Activated CD8-positive, alpha-beta T cell treated with anti-CD3 and anti-CD28 coated beads for 36 hours (primary cell): ENCODE measurements around the gene SEC61A2. TPM values are rescaled to one million over a fixed set of nuclear protein-coding genes. Genes with fewer than 3 reads are reported as not detected.

ENCODE experiments used
- ATAC-seq: fragments of 200-7000 bp; cut with Tn5 transposase; one replicate; pipeline ENCODE4 v1.10.0; 2021; ENCODE audit warnings: mild to moderate bottlenecking, moderate library complexity
- CTCF ChIA-PET: fragments of 350-600 bp; sonication (Branson Sonifier 250); formaldehyde crosslinking; loops from one replicate; lab custom pipeline; 2021; ENCODE audit warnings: antibody characterized with exemption; lab: Charles Lee
- POLR2A ChIA-PET: fragments of 350-600 bp; sonication (Branson Sonifier 250); formaldehyde crosslinking; loops from one replicate; lab custom pipeline; 2021; ENCODE audit warnings: antibody characterized with exemption; lab: Charles Lee
- DNase-seq: peaks from one replicate; pipeline ENCODE4 v3.0.0-alpha.2; 2020
- H3K27ac Mint-ChIP-seq: one replicate; pipeline ENCODE4 v1.8.0; 2021; ENCODE audit warnings: mild to moderate bottlenecking, mixed read lengths
- H3K27me3 Mint-ChIP-seq: one replicate; pipeline ENCODE4 v1.8.0; 2021; ENCODE audit warnings: mixed read lengths
- H3K36me3 Mint-ChIP-seq: one replicate; pipeline ENCODE4 v1.8.0; 2021; ENCODE audit warnings: low read depth, mixed read lengths
- H3K4me1 Mint-ChIP-seq: one replicate; pipeline ENCODE4 v1.8.0; 2021; ENCODE audit warnings: low read depth, mixed read lengths
- H3K4me3 Mint-ChIP-seq: one replicate; pipeline ENCODE4 v1.8.0; 2021; ENCODE audit warnings: mild to moderate bottlenecking, moderate library complexity, mixed read lengths
- H3K9me3 Mint-ChIP-seq: one replicate; pipeline ENCODE4 v1.8.0; 2021; ENCODE audit warnings: mixed read lengths
- intact Hi-C: fragments of 100-400 bp; cut with micrococcal nuclease; formaldehyde crosslinking; loops from one replicate; pipeline ENCODE4 v1.10.0; 2022
- total RNA-seq, 2 experiments: library from RNA; stranded (reverse); gene quantifications; one replicate each; pipeline ENCODE4 v1.2.3, GENCODE V29; 2021
- TF ChIP-seq, protein P1 (sequence below): fragments of 200-600 bp; IDR thresholded peaks from one replicate; pipeline ENCODE4 v1.8.0; 2022; ENCODE audit warnings: antibody characterized with exemption, mild to moderate bottlenecking

SEC61A2 gene
- total RNA-seq, 2 experiments from 2014 or later, result 10.8 to 12.0 TPM

DNA sequence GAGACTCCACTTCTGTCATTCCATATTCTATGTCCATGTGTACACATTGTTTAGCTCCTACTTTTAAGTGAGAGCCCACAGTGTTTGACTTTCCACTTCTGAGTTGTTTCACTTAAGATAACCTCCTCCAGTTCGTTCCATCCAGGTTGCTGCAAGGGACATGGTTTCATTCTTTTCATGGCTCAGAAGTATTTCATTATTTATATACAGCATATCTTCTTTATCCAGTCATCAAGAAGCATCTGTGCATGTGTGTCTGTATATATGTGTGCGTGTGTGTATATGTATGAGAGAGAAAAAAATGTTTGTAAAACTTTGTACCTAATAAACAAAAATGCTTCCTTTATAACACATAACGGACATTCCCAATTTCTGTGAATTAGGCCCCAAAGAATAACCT is 6.2 kb downstream of the SEC61A2 start:
- TF ChIP-seq, protein P1, sequence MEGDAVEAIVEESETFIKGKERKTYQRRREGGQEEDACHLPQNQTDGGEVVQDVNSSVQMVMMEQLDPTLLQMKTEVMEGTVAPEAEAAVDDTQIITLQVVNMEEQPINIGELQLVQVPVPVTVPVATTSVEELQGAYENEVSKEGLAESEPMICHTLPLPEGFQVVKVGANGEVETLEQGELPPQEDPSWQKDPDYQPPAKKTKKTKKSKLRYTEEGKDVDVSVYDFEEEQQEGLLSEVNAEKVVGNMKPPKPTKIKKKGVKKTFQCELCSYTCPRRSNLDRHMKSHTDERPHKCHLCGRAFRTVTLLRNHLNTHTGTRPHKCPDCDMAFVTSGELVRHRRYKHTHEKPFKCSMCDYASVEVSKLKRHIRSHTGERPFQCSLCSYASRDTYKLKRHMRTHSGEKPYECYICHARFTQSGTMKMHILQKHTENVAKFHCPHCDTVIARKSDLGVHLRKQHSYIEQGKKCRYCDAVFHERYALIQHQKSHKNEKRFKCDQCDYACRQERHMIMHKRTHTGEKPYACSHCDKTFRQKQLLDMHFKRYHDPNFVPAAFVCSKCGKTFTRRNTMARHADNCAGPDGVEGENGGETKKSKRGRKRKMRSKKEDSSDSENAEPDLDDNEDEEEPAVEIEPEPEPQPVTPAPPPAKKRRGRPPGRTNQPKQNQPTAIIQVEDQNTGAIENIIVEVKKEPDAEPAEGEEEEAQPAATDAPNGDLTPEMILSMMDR, result no peak
- no peak overlapping the region for H3K27ac Mint-ChIP-seq
- H3K9me3 Mint-ChIP-seq, result no peaks in the 10 kb centered on the region
- ChIA-PET POLR2A (interaction anchor here (1.2 kb wide), 1 partner anchor 58 kb away, joined by 4 read pairs; no protein-coding TSS in a partner anchor), CTCF (interaction anchor here (1.2 to 1.4 kb wide), 2 partner anchors 80 to 149 kb away, joined by 3 read pairs; no protein-coding TSS in a partner anchor)
- H3K27me3 Mint-ChIP-seq, result no peaks in the 10 kb centered on the region
- no peak for DNase-seq
- no peak overlapping the region for H3K4me3 Mint-ChIP-seq
- intact Hi-C loops, result no loop called here
- H3K36me3 Mint-ChIP-seq, result peaks cover 21% of the 10 kb centered on the region
- H3K4me1 Mint-ChIP-seq, result peaks cover 8% of the 10 kb centered on the region
- ATAC-seq, result no peak

DNA sequence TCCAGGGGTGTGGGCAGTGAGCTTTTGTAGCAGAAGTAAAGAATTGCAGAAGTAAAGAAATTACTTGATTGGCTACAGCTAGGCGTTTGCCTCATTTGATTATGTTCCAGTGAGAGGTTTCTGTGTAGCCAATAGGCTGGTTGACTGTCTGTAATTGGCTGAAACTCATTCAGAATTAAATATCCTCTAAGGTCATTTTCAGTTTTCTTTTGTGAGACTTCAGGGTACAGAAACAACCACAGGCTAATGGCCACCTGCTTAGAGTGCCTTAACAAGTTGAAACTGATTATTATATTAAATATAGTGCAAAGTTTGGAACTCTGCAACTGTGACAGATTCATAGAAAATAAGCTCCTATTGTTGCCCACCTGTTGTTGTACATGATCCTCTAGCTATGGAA is 10.6 kb downstream of the SEC61A2 start:
- ChIA-PET POLR2A (no interaction called here), CTCF (interaction anchor here (1.4 kb wide), 1 partner anchor 11 kb away, joined by 3 read pairs; no protein-coding TSS in a partner anchor)
- no peak for DNase-seq
- Mint-ChIP-seq H3K9me3 (no peaks in the 10 kb centered on the region), H3K27me3 (no peaks in the 10 kb centered on the region), H3K27ac (no peak overlapping the region), H3K4me1 (no peaks in the 10 kb centered on the region), H3K4me3 (no peak overlapping the region), H3K36me3 (peaks cover 32% of the 10 kb centered on the region)
- TF ChIP-seq, protein P1, result no peak
- intact Hi-C loops, result no loop called here
- no peak for ATAC-seq

DNA sequence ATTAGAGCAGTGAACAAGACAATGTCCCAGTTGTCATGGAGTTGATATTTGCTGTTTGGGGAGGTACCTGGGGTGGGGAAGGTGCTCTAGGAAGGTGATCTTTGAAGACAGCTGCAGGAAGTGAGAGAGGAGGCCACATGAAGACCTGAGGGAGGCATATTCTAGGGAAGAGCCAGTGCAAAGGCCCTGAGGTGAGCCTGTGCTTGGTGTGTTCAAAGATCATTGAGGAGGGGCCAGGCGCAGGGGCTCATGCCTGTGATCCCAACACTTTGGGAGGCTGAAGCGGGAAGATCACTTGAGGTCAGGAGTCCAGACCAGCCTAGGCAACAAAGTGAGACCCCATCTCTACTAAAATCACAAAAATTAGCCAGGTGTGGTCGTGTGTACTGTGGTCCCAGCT is 15.1 kb downstream of the SEC61A2 start:
- POLR2A ChIA-PET, result no interaction called here
- no peak for ATAC-seq
- Mint-ChIP-seq H3K4me3 (no peak overlapping the region), H3K27ac (no peak overlapping the region), H3K27me3 (no peaks in the 10 kb centered on the region), H3K36me3 (peaks cover 35% of the 10 kb centered on the region), H3K4me1 (no peaks in the 10 kb centered on the region), H3K9me3 (no peaks in the 10 kb centered on the region)
- CTCF ChIA-PET, result no interaction called here
- no peak for DNase-seq
- TF ChIP-seq, protein P1, result no peak
- intact Hi-C loops, result no loop called here

DNA sequence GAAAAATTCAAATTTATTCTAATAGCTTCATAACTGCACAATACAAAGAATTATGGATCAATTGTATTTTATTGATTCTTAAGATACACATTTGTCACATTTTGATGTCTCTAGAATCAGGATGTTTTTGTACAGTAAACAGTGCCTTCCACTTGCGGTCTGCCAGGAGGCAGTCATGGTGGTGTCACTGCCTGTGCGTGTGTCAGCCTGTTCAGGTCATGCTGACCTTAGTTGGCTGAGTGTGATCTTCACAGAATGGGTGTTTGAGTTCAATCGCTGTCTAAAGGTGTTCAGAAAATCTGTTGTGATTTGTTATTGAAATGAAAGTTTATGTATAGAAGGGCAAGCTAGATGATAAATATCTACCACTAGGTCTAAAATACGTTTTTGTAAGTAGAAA is 20.7 kb downstream of the SEC61A2 start:
- Mint-ChIP-seq H3K27me3 (no peaks in the 10 kb centered on the region), H3K36me3 (peaks cover 24% of the 10 kb centered on the region), H3K27ac (no peak overlapping the region), H3K9me3 (no peaks in the 10 kb centered on the region), H3K4me1 (no peaks in the 10 kb centered on the region), H3K4me3 (no peak overlapping the region)
- ATAC-seq (no peak), DNase-seq (no peak)
- intact Hi-C loops, result no loop called here
- TF ChIP-seq, protein P1, result no peak
- CTCF ChIA-PET, result no interaction called here
- POLR2A ChIA-PET, result no interaction called here

DNA sequence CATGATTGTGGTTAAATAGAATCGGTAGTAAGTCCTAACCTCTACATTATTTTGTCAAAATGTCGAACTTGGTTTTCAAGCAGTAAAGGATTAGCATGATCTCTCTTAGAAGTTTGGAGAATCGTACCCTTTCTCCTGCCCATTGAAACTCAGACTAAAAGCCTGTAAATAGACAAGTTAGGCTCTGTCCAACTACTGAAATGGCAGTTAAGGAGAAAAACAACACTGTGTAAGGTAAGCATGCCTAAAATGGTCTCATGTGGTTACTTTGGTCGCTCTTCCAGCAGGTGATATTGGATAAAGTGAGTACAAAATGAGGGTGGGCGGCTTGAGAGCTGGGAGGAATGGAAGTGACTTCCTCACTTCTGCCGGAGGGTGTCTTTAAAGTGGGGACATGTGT is 25.0 kb downstream of the SEC61A2 start:
- Mint-ChIP-seq H3K9me3 (no peaks in the 10 kb centered on the region), H3K4me1 (no peaks in the 10 kb centered on the region), H3K27ac (no peak overlapping the region), H3K4me3 (no peak overlapping the region), H3K36me3 (peaks cover 21% of the 10 kb centered on the region), H3K27me3 (no peaks in the 10 kb centered on the region)
- ChIA-PET CTCF (no interaction called here), POLR2A (no interaction called here)
- ATAC-seq (no peak), DNase-seq (no peak)
- intact Hi-C loops, result no loop called here
- TF ChIP-seq, protein P1, result no peak
